PC-3 (cell line): ENCODE results near the gene ACSL6. TPM values are rescaled to one million over a fixed set of nuclear protein-coding genes. Genes with fewer than 3 reads are reported as not detected.

Experiments
- ATAC-seq: fragments of 200-7000 bp; cut with Tn5 transposase; 2 replicates; pipeline ENCODE4 v1.9.1; 2020; ENCODE audit warnings: mild to moderate bottlenecking, moderate library complexity
- BruUV-seq: library from RNA; stranded (reverse); fragments of 400-500 nt; replicated peaks from 2 replicates; lab custom pipeline; 2021; lab: Mats Ljungman, UMichigan
- CTCF ChIA-PET: fragments of 300-600 bp; sonication (Branson Sonifier 250); formaldehyde crosslinking; loops from one replicate; lab custom pipeline; 2022; ENCODE audit warnings: antibody characterized with exemption; lab: Charles Lee
- POLR2A ChIA-PET: fragments of 300-600 bp; sonication (Branson Sonifier 250); formaldehyde crosslinking; loops from one replicate; lab custom pipeline; 2022; ENCODE audit warnings: antibody characterized with exemption; ENCODE audit not compliant: unreplicated experiment; lab: Charles Lee
- DNase-seq: peaks from one replicate; pipeline ENCODE4 v3.0.0-alpha.2; 2015
- H2AFZ ChIP-seq: fragments of 300-600 bp; sonication (generic); 2 replicates; pipeline ENCODE4 v1.6.0; 2016; ENCODE audit warnings: antibody characterized with exemption, low read length
- H3F3A ChIP-seq: fragments of 300-600 bp; sonication (generic); one replicate; pipeline ENCODE4 v1.6.0; 2017; ENCODE audit warnings: antibody characterized with exemption, low read length, control low read depth, mild to moderate bottlenecking; ENCODE audit not compliant: unreplicated experiment
- H3K27ac ChIP-seq: fragments of 300-600 bp; sonication (generic); 2 replicates; pipeline ENCODE4 v1.5.1; 2016; ENCODE audit warnings: mild to moderate bottlenecking, low read length
- H3K27me3 ChIP-seq: fragments of 300-600 bp; sonication (generic); 2 replicates; pipeline ENCODE4 v1.6.1; 2016; ENCODE audit warnings: low read length, mixed read lengths
- H3K36me3 ChIP-seq: fragments of 300-600 bp; sonication (generic); 2 replicates; pipeline ENCODE4 v1.6.1; 2016; ENCODE audit warnings: low read depth, mixed run types, low read length, mixed read lengths
- H3K4me1 ChIP-seq: fragments of 300-600 bp; sonication (generic); 2 replicates; pipeline ENCODE4 v1.5.1; 2016; ENCODE audit warnings: low read length; ENCODE audit not compliant: insufficient read depth
- H3K4me2 ChIP-seq: fragments of 300-600 bp; sonication (generic); 2 replicates; pipeline ENCODE4 v1.6.0; 2016; ENCODE audit warnings: low read length
- H3K4me3 ChIP-seq: fragments of 300-600 bp; sonication (generic); 2 replicates; pipeline ENCODE4 v1.5.1; 2016; ENCODE audit warnings: mild to moderate bottlenecking, low read length, mixed read lengths
- H3K79me2 ChIP-seq: fragments of 300-600 bp; sonication (generic); 2 replicates; pipeline ENCODE4 v1.6.1; 2017; ENCODE audit warnings: low read length, mixed read lengths
- H3K9ac ChIP-seq: fragments of 300-600 bp; sonication (generic); 2 replicates; pipeline ENCODE4 v1.6.0; 2016; ENCODE audit warnings: mild to moderate bottlenecking, low read length
- H3K9me2 ChIP-seq: fragments of 300-600 bp; sonication (generic); replicated peaks from 2 replicates; pipeline ENCODE4 v1.6.1; 2016; ENCODE audit warnings: mixed run types, low read length, mixed read lengths
- H3K9me3 ChIP-seq: fragments of 300-600 bp; sonication (generic); 2 replicates; pipeline ENCODE4 v1.6.1; 2016; ENCODE audit warnings: low read length, mixed read lengths
- H4K20me1 ChIP-seq: fragments of 300-600 bp; sonication (generic); 2 replicates; pipeline ENCODE4 v1.6.1; 2016; ENCODE audit warnings: low read length, mixed read lengths
- CTCF ChIP-seq: fragments of 300-600 bp; sonication (generic); conservative IDR thresholded peaks from 2 replicates; pipeline ENCODE4 v1.5.1; 2017; ENCODE audit warnings: antibody characterized with exemption, low read depth, mild to moderate bottlenecking, low read length
- EZH2 ChIP-seq: fragments of 300-600 bp; sonication (generic); IDR thresholded peaks from one replicate; pipeline ENCODE4 v1.6.1; 2017; ENCODE audit warnings: antibody characterized with exemption, mild to moderate bottlenecking, low read length; ENCODE audit not compliant: unreplicated experiment
- EZH2phosphoT487 ChIP-seq: fragments of 300-600 bp; sonication (generic); IDR thresholded peaks from 2 replicates; pipeline ENCODE4 v1.6.1; 2018; ENCODE audit warnings: mild to moderate bottlenecking, antibody characterized with exemption, low read length, borderline replicate concordance
- intact Hi-C: fragments of 100-400 bp; cut with micrococcal nuclease; formaldehyde crosslinking; loops from 2 replicates; pipeline ENCODE4 v1.9.0; 2023
- total RNA-seq: library from RNA; depleted of rRNA; stranded (reverse); fragments of >200 nt; gene quantifications from 2 replicates; pipeline ENCODE4 v1.2.3, GENCODE V29; 2014

The ACSL6 gene
- total RNA-seq, 1 experiment from 2014 or later = 0.15 TPM

DNA sequence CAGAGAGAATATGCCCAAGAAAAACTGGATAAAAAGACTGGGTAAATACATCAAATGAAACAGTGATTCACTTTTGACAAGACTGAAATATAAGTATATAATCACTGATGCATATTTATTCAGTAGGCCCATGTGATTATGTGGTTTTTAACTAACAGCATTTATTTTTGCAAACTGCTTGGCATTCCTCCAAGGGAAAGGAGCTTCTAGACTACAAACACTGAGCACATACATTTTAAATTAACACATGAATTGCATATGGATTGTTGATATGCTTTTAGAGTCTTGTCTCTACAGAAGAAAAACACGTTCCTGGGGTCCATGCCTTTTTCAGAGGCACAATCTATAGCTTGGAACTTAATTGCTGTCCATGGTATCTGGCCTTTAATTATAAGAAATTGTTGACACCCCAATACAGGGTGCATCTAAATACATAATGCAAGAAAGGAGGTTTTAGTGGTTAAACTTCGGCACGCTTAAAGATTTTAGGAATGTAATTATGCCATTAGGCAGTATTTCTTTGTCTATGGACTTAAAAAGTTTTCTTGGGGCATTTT, 59.1 kb downstream of the ACSL6 start:
- CTCF ChIA-PET = no interaction called here
- BruUV-seq = no TSS peak

GRCh38 chr5:131950706-131951105, 60.8 kb downstream of the ACSL6 start:
- H3K9me2 ChIP-seq = no peaks in the 10 kb centered on the region
- ATAC-seq = no peak
- no peaks in the 10 kb centered on the region for H3K27me3 ChIP-seq
- no peak overlapping the region for H3K27ac ChIP-seq
- H3K4me3 ChIP-seq = no peak overlapping the region
- H3K4me2 ChIP-seq = no peak overlapping the region
- TF ChIP-seq EZH2 = no peak
- no peak for TF ChIP-seq CTCF
- TF ChIP-seq EZH2phosphoT487 = no peak
- intact Hi-C loops = no loop called here
- BruUV-seq = no TSS peak
- H3K36me3 ChIP-seq = no peaks in the 10 kb centered on the region
- no peak for DNase-seq
- H3K79me2 ChIP-seq = no peaks in the 10 kb centered on the region
- no peaks in the 10 kb centered on the region for H3K9me3 ChIP-seq
- ChIA-PET CTCF (no interaction called here), POLR2A (no interaction called here)
- no peaks in the 10 kb centered on the region for H4K20me1 ChIP-seq
- H3K4me1 ChIP-seq = no peaks in the 10 kb centered on the region
- H2AFZ ChIP-seq = no peak overlapping the region
- no peak overlapping the region for H3K9ac ChIP-seq
- no peaks in the 10 kb centered on the region for H3F3A ChIP-seq

More for the DNA sequence above, 59.1 kb downstream of the ACSL6 start:
- DNase-seq (peak; percentile 46), ATAC-seq (no peak)
- no peaks in the 10 kb centered on the region for H3K4me1 ChIP-seq
- H2AFZ ChIP-seq = no peak overlapping the region
- intact Hi-C loops = no loop called here
- no peak overlapping the region for H3K27ac ChIP-seq
- H3F3A ChIP-seq = no peaks in the 10 kb centered on the region
- no peaks in the 10 kb centered on the region for H3K79me2 ChIP-seq
- no peak overlapping the region for H3K4me3 ChIP-seq
- no peak overlapping the region for H3K9ac ChIP-seq
- no peaks in the 10 kb centered on the region for H3K36me3 ChIP-seq
- H4K20me1 ChIP-seq = no peaks in the 10 kb centered on the region
- no peaks in the 10 kb centered on the region for H3K9me2 ChIP-seq
- no peak overlapping the region for H3K4me2 ChIP-seq
- H3K27me3 ChIP-seq = no peaks in the 10 kb centered on the region
- TF ChIP-seq EZH2 = no peak
- no peak for TF ChIP-seq CTCF
- TF ChIP-seq EZH2phosphoT487 = no peak
- POLR2A ChIA-PET = no interaction called here
- H3K9me3 ChIP-seq = no peaks in the 10 kb centered on the region

GRCh38 chr5:131947445-131947844, 64.0 kb downstream of the ACSL6 start:
- CTCF ChIA-PET = no interaction called here
- no peak overlapping the region for H3K27ac ChIP-seq
- intact Hi-C loops = no loop called here

More at GRCh38 chr5:131947445-131947844, 64.0 kb downstream of the ACSL6 start:
- H3K9me3 ChIP-seq = no peaks in the 10 kb centered on the region
- H3K36me3 ChIP-seq = no peaks in the 10 kb centered on the region
- POLR2A ChIA-PET = interaction anchor here (0.6 kb wide), 1 partner anchor 34 kb away, joined by 14 read pairs; no protein-coding TSS in a partner anchor
- H3K79me2 ChIP-seq = no peaks in the 10 kb centered on the region
- H3K27me3 ChIP-seq = no peaks in the 10 kb centered on the region
- no peaks in the 10 kb centered on the region for H3K9me2 ChIP-seq
- H4K20me1 ChIP-seq = no peaks in the 10 kb centered on the region
- no peak for TF ChIP-seq CTCF
- TF ChIP-seq EZH2 = no peak
- TF ChIP-seq EZH2phosphoT487 = no peak
- no peak overlapping the region for H3K4me3 ChIP-seq
- H3K9ac ChIP-seq = no peak overlapping the region
- H2AFZ ChIP-seq = no peak overlapping the region
- no peaks in the 10 kb centered on the region for H3F3A ChIP-seq
- H3K4me2 ChIP-seq = no peak overlapping the region
- no TSS peak for BruUV-seq
- no peaks in the 10 kb centered on the region for H3K4me1 ChIP-seq
- DNase-seq (peak; percentile 47), ATAC-seq (no peak)
